ENCODE measurements around the gene USP5. TPM values are rescaled to one million over a fixed set of nuclear protein-coding genes. Genes with fewer than 3 reads are reported as not detected.

The USP5 gene
- total RNA-seq, 4 donors from 2014 or later = 41.0 to 94.1 (median 47.1) TPM

DNA sequence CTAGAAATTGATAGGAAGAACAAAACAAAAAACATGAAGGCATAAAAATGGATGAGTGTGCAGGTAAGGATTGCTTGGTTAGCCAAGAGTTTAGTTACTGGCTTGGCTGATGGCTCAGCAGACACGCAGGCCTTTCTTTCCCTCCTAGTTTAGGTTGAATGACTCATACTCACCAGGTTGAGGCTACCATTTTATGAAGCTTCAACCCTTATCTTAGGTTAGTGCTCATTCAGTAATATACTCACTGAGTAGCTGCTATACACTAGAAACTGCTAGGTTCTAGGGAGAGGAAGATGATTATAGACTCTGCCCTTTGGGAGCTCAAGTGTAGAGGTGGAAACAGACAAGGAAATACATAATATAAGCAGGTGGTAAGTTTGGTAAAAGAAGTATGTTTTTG lies 17.7 kb upstream of the USP5 start:
- Histone ChIP-seq H3K36me3 (peaks cover 0 to 16% (median 0%) of the 10 kb centered on the region in 3 donors), H3K27ac (no peak overlapping the region), H3K4me3 (no peak overlapping the region), H3K4me1 (peaks cover 0 to 9% (median 2%) of the 10 kb centered on the region in 4 donors), H3K9me3 (no peaks in the 10 kb centered on the region), H3K27me3 (no peaks in the 10 kb centered on the region)
- no peak for DNase-seq
- TF ChIP-seq, protein P1, sequence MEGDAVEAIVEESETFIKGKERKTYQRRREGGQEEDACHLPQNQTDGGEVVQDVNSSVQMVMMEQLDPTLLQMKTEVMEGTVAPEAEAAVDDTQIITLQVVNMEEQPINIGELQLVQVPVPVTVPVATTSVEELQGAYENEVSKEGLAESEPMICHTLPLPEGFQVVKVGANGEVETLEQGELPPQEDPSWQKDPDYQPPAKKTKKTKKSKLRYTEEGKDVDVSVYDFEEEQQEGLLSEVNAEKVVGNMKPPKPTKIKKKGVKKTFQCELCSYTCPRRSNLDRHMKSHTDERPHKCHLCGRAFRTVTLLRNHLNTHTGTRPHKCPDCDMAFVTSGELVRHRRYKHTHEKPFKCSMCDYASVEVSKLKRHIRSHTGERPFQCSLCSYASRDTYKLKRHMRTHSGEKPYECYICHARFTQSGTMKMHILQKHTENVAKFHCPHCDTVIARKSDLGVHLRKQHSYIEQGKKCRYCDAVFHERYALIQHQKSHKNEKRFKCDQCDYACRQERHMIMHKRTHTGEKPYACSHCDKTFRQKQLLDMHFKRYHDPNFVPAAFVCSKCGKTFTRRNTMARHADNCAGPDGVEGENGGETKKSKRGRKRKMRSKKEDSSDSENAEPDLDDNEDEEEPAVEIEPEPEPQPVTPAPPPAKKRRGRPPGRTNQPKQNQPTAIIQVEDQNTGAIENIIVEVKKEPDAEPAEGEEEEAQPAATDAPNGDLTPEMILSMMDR (IDR thresholded peaks at IDR 0.05) = no peak
- no peak for TF ChIP-seq POLR2A (IDR thresholded peaks at IDR 0.05)

DNA sequence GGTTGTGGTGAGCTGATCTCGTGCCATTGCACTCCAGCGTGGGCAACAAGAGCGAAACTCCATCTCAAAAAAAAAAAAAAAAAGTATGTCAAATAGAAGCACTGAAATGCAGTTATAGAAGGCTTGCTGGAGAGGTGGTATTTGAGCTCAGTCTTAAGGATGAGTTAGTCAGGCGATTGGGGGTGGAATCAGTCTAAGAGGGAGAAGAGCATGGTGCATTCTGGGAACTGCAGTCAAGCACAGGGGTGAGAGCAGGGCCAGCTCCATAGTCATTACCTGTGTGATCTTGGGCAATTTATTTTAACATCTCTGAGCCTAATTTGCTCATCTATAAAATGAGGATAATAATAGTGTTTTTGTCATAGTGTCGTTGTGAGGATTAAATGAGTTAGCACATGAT lies 17.1 kb upstream of the USP5 start:
- H3K4me3 ChIP-seq = no peak overlapping the region
- H3K9me3 ChIP-seq = no peaks in the 10 kb centered on the region
- no peak overlapping the region for H3K27ac ChIP-seq
- TF ChIP-seq POLR2A (IDR thresholded peaks at IDR 0.05) = no peak
- TF ChIP-seq, protein P1 (IDR thresholded peaks at IDR 0.05) = no peak
- H3K36me3 ChIP-seq = peaks cover 0 to 19% (median 0%) of the 10 kb centered on the region in 3 donors
- DNase-seq = no peak
- H3K27me3 ChIP-seq = no peaks in the 10 kb centered on the region
- peaks cover 0 to 2% (median 0%) of the 10 kb centered on the region in 4 donors for H3K4me1 ChIP-seq

GRCh38 chr12:6836851-6837250 lies 15.1 kb upstream of the USP5 start:
- TF ChIP-seq, protein P1 (IDR thresholded peaks at IDR 0.05) = no peak
- TF ChIP-seq POLR2A (IDR thresholded peaks at IDR 0.05) = no peak
- Histone ChIP-seq H3K27ac (no peak overlapping the region), H3K36me3 (peaks cover 0 to 19% (median 0%) of the 10 kb centered on the region in 3 donors), H3K27me3 (no peaks in the 10 kb centered on the region), H3K4me3 (no peak overlapping the region), H3K9me3 (no peaks in the 10 kb centered on the region), H3K4me1 (peaks cover 0 to 4% (median 0%) of the 10 kb centered on the region in 4 donors)
- no peak for DNase-seq

DNA sequence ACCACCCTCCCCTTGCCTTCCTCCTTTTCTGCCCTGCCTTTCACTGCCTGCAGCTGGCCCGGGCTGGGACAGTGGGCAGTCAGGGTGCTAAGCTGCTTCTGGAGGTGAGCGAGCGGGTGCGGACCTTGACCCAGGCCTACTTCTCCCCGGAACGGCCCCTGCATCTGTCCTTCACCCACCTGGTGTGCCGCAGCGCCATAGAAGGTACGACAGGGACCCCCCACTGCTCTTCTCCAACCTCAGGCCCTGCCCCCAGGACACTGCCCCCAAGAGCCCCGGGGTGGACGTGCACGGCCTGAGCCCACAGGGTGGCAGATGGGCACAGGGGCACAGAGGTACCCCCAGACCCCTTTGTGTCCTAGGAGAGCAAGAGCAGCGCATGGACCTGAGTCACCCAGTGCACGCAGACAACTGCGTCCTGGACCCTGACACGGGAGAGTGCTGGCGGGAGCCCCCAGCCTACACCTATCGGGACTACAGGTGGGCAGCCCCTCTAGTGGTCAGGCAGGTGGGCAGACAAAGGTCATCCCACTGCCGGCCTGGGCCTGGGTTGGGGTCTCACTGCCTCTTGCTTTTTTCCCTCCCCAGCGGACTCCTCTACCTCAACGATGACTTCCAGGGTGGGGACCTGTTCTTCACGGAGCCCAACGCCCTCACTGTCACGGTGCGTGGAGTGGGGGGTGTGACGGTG lies 14.4 kb upstream of the USP5 start:
- Histone ChIP-seq H3K27me3 (no peaks in the 10 kb centered on the region), H3K4me3 (no peak overlapping the region), H3K36me3 (peaks cover 0 to 19% (median 0%) of the 10 kb centered on the region in 3 donors), H3K27ac (no peak overlapping the region), H3K4me1 (peaks cover 0 to 4% (median 0%) of the 10 kb centered on the region in 4 donors), H3K9me3 (no peaks in the 10 kb centered on the region)
- TF ChIP-seq, protein P1 (IDR thresholded peaks at IDR 0.05) = no peak
- no peak for TF ChIP-seq POLR2A (IDR thresholded peaks at IDR 0.05)
- DNase-seq = no peak

DNA sequence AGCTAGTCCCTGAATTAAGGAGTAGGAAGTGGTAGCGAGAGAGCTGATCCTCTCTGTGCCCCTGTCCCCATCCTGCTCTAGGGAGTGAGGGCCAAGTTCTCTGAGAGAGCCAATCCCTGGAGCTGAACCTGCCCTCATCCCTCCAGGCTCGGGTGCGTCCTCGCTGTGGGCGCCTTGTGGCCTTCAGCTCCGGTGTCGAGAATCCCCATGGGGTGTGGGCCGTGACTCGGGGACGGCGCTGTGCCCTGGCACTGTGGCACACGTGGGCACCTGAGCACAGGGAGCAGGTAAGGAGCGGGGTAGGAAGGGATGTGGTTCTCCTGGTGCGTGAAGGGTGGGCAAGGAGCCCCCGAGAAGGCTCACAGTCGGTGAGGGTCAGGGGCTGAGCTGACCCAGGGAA lies 13.1 kb upstream of the USP5 start:
- H3K27me3 ChIP-seq = no peaks in the 10 kb centered on the region
- peaks cover 0 to 4% (median 0%) of the 10 kb centered on the region in 4 donors for H3K4me1 ChIP-seq
- no peaks in the 10 kb centered on the region for H3K9me3 ChIP-seq
- no peak overlapping the region for H3K27ac ChIP-seq
- TF ChIP-seq POLR2A (IDR thresholded peaks at IDR 0.05) = no peak
- TF ChIP-seq, protein P1 (IDR thresholded peaks at IDR 0.05) = no peak
- no peak overlapping the region for H3K4me3 ChIP-seq
- DNase-seq = no peak
- H3K36me3 ChIP-seq = peaks cover 0 to 13% (median 0%) of the 10 kb centered on the region in 3 donors

All from Peyer's patch (tissue), 4 donors.